ENCODE results near the gene CH25H. TPM values are rescaled to one million over a fixed set of nuclear protein-coding genes. Genes with fewer than 3 reads are reported as not detected.
"Not testable (repeated sequence)": the region's sequence is repeated elsewhere in the genome, so short reads cannot be mapped to it uniquely, and the experiment has no call there.

The CH25H gene
- total RNA-seq, 1 donor from 2014 or later, result 4.1 TPM

- DNase-seq, result no peak
These were observed 9.6 kb downstream of the CH25H start for GRCh38 chr10:89197473-89197872.

- not testable (repeated sequence) for DNase-seq
These were observed 15.8 kb downstream of the CH25H start for GRCh38 chr10:89191301-89191700.

- DNase-seq, result no peak
These were observed 17.8 kb downstream of the CH25H start for GRCh38 chr10:89189211-89189734.

- DNase-seq, result no peak
These were observed 21.5 kb downstream of the CH25H start for GRCh38 chr10:89185658-89186057.

GRCh38 chr10:89184638-89185037 lies 22.5 kb downstream of the CH25H start:
- no peak for DNase-seq

GRCh38 chr10:89183571-89183970 lies 23.5 kb downstream of the CH25H start:
- no peak for DNase-seq

GRCh38 chr10:89182894-89183293 lies 24.2 kb downstream of the CH25H start:
- no peak for DNase-seq

GRCh38 chr10:89175816-89176215 lies 31.3 kb downstream of the CH25H start:
- no peak for DNase-seq

GRCh38 chr10:89173075-89173474 lies 34.0 kb downstream of the CH25H start:
- DNase-seq, result no peak

GRCh38 chr10:89171996-89172395 lies 35.1 kb downstream of the CH25H start:
- peak; percentile 48 for DNase-seq

GRCh38 chr10:89171263-89171872 lies 35.7 kb downstream of the CH25H start:
- DNase-seq, result no peak

GRCh38 chr10:89168354-89168900 lies 38.7 kb downstream of the CH25H start:
- DNase-seq, result not testable (repeated sequence)

- DNase-seq, result no peak
These were observed 39.2 kb downstream of the CH25H start for GRCh38 chr10:89167915-89168314.

- no peak for DNase-seq
These were observed 41.2 kb downstream of the CH25H start for GRCh38 chr10:89165923-89166322.

GRCh38 chr10:89164920-89165319 lies 42.2 kb downstream of the CH25H start:
- DNase-seq, result no peak

GRCh38 chr10:89164080-89164479 lies 43.0 kb downstream of the CH25H start:
- DNase-seq, result no peak

GRCh38 chr10:89163265-89163995 lies 43.7 kb downstream of the CH25H start:
- DNase-seq, result peak; percentile 43

- peak; percentile 36 for DNase-seq
These were observed 44.5 kb downstream of the CH25H start for GRCh38 chr10:89162596-89162995.

- DNase-seq, result no peak
These were observed 46.8 kb downstream of the CH25H start for GRCh38 chr10:89160339-89160738.

GRCh38 chr10:89159761-89160160 lies 47.4 kb downstream of the CH25H start:
- DNase-seq, result no peak

GRCh38 chr10:89159316-89159715 lies 47.8 kb downstream of the CH25H start:
- no peak for DNase-seq

- DNase-seq, result peak; percentile 66
These were observed 48.7 kb downstream of the CH25H start for GRCh38 chr10:89158446-89158845.

GRCh38 chr10:89156161-89156835 lies 50.8 kb downstream of the CH25H start:
- DNase-seq, result no peak
